Stimulated activated CD4-positive, alpha-beta T cell treated with anti-CD3 and anti-CD28 coated beads, Interleukin-2, amount 100 ng/mL, for 24 hours (primary cell): ENCODE results near the gene BICDL1.

Experiments used
- DNase-seq, 2 donors: peaks; one replicate each; pipeline ENCODE4 v3.0.0-alpha.2; 2020

Gene BICDL1

DNA sequence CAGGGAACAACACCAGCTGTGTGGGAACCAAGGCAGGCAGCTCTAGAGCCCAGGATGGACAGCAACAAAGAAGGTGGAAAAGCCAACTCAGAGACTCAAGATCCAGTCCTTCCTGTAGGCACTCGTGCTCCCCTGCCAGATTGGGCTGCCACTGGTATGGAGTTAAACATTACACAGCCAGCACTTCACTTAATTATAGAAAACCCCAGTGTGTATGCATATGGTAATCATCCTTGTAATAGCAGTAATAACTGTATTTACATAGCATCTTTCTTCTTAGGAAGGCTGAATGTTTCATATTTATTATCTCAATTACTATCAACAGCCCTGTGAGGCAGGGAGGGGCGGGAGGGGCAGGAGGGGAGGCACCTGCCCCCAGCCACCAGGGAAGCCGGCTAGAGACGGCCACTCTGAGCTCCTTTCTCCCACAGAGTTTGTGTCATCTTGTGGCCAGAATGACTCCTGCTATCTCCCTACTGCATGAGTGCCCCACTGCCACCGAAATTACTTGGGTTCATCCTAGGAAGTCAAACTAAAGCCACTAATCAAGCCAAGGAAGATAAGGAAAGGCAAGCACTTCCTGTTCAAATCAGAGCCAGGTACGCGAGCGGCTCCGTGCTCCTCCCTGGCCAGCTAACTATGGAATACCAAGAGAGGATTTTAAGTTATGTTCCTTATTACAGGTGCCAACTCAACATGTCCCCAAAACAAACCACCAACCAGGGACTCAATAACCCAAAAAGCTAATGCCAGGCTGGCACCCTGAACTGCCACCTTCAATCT lies 143.2 kb downstream of the BICDL1 start:
- no peak for DNase-seq

DNA sequence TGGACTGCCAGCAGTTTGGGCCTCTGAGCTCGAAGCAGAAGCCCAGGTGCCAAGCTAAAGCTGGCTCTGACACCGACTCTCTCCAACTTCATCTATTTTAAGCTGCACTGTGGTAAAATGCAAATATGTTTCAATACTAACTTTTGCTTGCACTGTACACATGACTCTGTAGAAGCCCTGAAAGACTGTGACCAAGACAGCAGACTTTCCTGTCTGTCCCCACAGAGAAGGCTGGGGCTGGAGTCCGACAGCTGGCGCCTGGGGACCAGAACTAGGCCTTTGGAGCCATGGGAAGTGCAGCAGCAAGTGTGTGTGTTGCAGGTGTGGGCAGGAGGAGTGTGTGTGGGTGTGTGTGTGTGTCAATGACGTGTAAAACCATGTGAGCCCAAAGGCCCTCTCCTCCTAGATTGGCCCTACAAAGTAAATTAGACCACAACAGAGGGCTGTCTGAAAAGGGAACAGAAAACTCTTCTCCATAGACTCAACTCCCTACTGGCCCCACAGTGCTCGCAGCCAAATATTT lies 143.9 kb downstream of the BICDL1 start:
- no peak for DNase-seq

DNA sequence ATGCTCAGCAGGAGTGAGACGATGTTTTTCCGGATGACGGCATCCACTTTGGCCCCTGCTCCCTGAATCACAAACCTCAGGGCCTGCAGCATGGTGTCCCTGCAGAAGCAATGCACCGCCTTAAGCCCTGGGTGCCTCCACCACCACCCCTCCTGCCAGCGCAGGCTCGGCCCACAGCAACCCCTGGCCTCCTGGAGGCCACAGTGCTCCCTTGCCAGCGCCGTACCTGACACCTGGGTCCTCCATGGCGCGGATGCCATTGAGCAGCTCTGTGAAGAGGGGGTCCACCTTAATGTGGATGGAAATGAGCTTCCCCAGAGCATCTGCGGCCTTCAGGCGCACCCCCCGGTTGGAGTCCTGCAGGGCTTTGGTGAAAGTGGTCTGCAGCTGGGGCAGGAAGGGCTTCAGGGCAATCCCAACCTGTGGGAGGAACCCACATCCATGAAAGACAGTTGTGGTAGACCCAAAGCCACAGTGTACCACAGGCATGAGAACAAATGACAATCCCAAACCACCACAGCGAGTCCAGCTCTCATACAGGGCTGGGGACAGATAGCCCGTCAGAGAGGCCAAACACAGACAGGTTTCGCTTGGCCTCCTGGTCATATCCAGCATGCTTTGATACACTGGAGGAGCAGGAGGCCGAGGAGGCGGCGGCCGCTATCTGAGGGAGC lies 145.4 kb downstream of the BICDL1 start:
- DNase-seq, result no peak

DNA sequence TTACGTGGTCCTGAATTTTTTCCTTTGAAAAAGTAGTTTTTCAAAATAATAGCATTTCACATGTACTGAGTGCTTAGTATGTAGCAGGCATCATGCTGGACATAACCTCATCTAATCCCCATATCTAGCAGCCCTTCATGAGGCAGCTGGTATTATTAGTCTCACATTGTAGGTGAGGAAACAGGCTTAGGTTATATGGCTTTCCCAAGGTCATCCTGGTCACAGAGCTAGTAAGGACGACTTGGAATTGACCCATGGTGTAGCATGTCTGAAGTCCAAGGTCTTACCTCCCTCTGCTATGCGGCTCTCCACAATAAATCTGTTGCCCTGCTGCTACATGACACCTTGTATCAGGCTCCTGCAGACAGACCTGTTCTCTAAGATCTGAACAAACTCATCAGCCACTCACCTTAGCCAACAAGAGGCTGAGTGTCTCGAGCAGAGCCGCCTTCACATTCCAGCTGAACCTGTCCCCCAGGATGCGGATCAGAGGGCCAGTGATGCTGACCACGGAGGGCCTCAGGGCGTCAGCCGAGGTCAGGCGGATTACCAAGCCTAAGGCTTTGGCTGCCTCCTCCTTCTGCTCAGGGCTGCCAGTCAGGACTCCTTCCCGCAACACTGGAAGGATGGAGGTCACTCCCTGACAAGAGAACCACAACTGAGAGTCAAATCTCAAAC lies 147.2 kb downstream of the BICDL1 start:
- DNase-seq, result no peak

DNA sequence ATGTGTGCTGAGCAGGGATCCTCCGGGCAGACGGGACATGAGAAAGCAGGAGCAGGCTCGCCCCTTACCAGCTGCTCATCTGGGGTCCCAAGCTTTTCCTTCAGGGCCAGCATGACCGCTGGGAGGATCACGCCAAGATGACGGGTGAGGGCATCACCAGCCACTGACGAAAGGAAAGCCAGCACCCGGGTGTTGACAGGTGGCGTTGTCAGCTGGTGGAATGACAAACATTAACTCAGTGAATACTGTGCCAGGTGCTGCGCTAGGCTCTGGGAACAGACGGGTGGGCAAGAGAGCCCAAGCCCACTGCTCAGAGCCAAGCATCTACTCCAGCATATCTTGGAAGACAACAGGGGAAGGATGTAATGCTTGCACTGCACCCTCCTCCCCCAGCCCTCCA lies 148.8 kb downstream of the BICDL1 start:
- DNase-seq, result no peak

DNA sequence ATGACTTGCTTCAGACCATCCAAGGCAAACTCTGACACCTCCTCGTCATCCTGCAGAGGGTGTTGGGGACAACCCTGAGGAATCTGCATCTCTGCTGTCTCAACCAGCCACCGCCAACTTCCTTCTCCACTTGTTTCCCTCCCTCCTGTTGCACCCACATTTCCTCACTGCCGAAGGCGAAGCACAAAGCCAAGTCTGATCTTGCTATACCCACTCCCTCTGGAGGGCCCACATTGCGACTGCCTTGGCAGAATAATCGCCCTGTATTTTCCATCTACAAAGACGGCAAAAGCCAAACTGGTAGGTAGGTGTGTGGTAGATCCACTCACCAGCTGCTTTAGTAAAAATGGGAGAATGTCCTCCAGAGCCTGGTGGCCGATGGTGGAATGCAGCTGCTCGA lies 149.3 kb downstream of the BICDL1 start:
- no peak for DNase-seq

DNA sequence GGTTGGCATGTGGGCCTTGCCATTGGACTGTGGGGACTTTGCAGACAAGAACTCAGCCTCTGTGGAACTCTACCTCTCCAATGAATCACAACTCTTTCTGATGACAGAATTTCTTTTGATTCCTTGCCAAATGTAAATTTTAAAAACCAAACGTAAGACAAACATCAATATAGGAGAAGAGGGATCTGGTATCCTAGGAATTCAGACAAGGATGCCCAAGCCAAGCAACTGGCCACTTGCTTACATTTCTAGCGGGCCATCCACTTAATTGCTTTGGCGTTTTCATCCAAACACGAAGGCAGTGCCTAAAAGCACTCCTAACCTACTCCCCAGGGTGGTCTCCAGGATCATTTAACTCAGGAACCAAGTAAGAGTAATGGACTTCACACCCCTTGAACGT lies 150.9 kb downstream of the BICDL1 start:
- no peak for DNase-seq

DNA sequence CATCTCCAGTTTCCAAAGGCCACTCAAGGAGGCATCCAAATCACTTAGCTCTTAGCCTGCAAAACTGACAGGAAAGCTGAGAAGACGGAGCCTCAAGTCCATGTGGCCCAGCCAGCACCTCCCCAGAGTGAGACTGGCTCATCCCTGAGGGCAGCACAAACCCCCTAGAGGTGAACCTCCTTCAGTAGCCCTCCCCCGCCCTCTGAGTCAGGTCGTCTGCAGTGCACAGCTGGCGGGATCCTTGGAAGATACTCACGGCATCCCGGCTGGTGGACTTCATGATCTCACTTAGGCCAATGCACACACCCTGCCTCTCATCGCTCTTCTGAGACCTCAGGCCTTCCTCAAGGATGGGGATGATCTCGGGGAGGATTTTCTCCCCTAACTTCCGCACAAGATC lies 151.6 kb downstream of the BICDL1 start:
- no peak for DNase-seq

DNA sequence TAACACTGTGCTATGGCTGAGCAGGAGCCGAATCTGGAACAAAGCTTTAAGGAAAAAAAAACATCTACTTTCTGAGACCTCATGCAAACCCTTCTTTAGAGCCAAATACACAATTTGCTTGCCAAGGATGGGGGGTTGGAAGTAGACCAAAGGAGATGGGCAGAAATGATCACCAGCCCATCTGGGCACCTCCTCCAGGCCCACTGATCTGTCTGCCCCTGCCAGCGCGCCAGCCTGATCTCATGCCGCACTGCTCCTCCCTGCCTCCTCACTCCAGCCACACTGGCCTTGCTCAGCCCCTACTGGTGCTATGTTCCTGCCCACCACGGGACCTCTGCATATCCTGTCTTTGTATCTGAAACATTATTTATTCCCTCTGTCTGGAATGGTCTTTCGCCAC lies 152.3 kb downstream of the BICDL1 start:
- no peak for DNase-seq

DNA sequence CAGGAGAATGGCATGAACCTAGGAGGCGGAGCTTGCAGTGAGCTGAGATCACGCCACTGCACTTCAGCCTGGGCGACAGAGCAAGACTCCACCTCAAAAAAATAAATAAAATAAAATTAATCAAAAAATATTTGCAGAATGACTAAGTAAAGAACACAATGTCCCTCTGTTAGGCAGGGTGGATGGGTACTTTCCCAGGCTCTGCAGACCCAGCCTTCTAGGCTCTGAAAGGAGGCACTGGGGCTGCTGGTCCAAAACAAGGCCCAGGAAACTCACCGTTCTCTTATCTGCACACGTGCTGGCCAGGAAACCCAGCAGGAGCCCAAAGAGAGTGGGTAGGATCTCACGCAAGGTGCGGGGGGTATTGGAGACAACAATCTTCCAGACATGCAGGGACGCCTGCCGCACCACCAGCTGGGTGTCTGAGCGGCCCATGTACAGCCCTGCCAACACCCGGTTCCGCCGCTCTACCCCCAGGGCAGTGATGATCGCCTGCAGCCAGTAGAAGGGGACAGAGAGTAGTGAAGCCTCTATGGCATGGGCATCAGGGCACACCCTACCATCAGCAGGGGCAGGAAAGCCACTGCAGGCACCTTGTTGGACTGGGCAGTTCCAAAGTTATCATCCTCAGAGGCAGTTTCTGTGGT lies 153.3 kb downstream of the BICDL1 start:
- DNase-seq, result no peak
